ENCODE measurements around the gene NAP1L3. TPM values are rescaled to one million over a fixed set of nuclear protein-coding genes. Genes with fewer than 3 reads are reported as not detected.

Gene NAP1L3
- total and polyA plus RNA-seq, 7 experiments from 2014 or later: 0.89 to 14.8 (median 7.2) TPM

DNA sequence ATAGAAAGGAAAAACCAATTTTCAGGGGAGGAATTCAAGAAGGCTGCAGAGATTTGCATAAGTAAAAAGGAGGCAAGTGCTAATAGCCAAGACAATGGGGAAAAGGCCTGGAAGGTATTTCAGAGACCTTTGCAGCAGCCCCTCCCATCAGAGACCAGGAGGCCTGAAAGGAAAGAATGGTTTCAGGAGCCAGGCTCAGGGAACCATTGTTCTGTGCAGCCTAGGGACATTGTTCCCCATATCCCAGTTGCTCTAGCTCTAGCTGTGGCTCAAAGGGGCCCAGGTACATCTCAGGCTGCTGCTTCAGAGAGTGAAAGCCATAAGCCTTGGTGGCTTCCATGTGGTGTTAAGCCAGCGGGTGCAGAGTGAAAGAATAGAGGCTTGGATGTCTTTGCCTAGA lies 24.0 kb downstream of the NAP1L3 start:
- Mint-ChIP-seq H3K9me3 (peaks cover 0 to 5% (median 0%) of the 10 kb centered on the region in 11 donors), H3K36me3 (peaks cover 0 to 3% (median 0%) of the 10 kb centered on the region in 5 donors), H3K4me1 (no peaks in the 10 kb centered on the region), H3K4me3 (no peak overlapping the region), H3K27ac (no peak overlapping the region), H3K27me3 (no peaks in the 10 kb centered on the region)
- ChIA-PET POLR2A (no interaction called here), CTCF (no interaction called here)
- Histone ChIP-seq H3K4me3 (ENCODE audit: low read length) (no peak overlapping the region), H3K9me3 (ENCODE audit: control insufficient read depth in 2 of 3, low read length in 3 of 3) (no peaks in the 10 kb centered on the region), H3K27me3 (ENCODE audit: control insufficient read depth in 2 of 2, insufficient read depth in 2 of 2, low read length in 2 of 2) (no peaks in the 10 kb centered on the region), H3K36me3 (ENCODE audit: control insufficient read depth in 2 of 3, insufficient read depth in 3 of 3, low read length in 3 of 3) (no peaks in the 10 kb centered on the region), H3K4me1 (ENCODE audit: control insufficient read depth in 2 of 2, insufficient read depth in 2 of 2, low read length in 2 of 2) (no peaks in the 10 kb centered on the region), H3K27ac (ENCODE audit: low read depth, low read length) (no peak overlapping the region)
- ATAC-seq: no peak
- no peak for DNase-seq
- intact Hi-C loops (cut with micrococcal nuclease): no loop called here

DNA sequence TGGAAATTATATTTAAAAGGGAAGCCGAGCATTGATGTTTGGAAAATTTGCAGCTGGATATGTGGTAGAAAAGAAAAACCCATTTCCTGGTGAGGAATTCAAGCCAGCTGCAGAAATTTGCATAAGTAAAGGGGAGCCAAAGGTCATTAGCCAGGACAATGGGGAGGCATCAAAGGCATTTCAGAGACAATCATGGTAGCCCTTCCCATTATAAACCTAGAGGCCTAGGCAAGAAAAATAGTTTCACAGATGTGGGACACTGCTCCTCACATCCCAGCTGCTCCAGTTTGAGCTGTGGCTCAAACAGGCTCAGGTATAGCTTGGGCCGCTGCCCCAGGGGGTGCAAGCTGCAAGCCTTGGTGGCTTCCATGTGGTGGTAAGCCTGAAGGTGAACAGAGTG lies 35.8 kb downstream of the NAP1L3 start:
- Histone ChIP-seq H3K4me3 (ENCODE audit: low read length) (no peak overlapping the region), H3K27ac (ENCODE audit: low read depth, low read length) (no peak overlapping the region), H3K4me1 (ENCODE audit: control insufficient read depth in 2 of 2, insufficient read depth in 2 of 2, low read length in 2 of 2) (no peaks in the 10 kb centered on the region), H3K36me3 (ENCODE audit: control insufficient read depth in 2 of 3, insufficient read depth in 3 of 3, low read length in 3 of 3) (no peaks in the 10 kb centered on the region), H3K27me3 (ENCODE audit: control insufficient read depth in 2 of 2, insufficient read depth in 2 of 2, low read length in 2 of 2) (no peaks in the 10 kb centered on the region), H3K9me3 (ENCODE audit: control insufficient read depth in 2 of 3, low read length in 3 of 3) (no peaks in the 10 kb centered on the region)
- no peak overlapping the region for H3K27ac Mint-ChIP-seq
- intact Hi-C loops (cut with micrococcal nuclease): no loop called here
- CTCF ChIA-PET: no interaction called here
- no peak for ATAC-seq
- H3K4me1 Mint-ChIP-seq: no peaks in the 10 kb centered on the region
- no peak for DNase-seq
- no peaks in the 10 kb centered on the region for H3K27me3 Mint-ChIP-seq
- H3K9me3 Mint-ChIP-seq: peaks cover 0 to 4% (median 0%) of the 10 kb centered on the region in 11 donors
- H3K4me3 Mint-ChIP-seq: no peak overlapping the region
- H3K36me3 Mint-ChIP-seq: no peaks in the 10 kb centered on the region
- POLR2A ChIA-PET: no interaction called here

Other genes starting within 250 kb of the NAP1L3 start
- under 1 TPM in 2 of 5 experiments, not detected in 3; 0.13 to 0.22 TPM for gene FAM133A, start 628 bp upstream of the NAP1L3 start, total RNA-seq
- gene FAM133A, start 628 bp upstream of the NAP1L3 start, polyA plus RNA-seq: not detected